ENCODE data around the gene ADGRE2. TPM values are rescaled to one million over a fixed set of nuclear protein-coding genes. Genes with fewer than 3 reads are reported as not detected.
"Not testable (repeated sequence)": the region's sequence is repeated elsewhere in the genome, so short reads cannot be mapped to it uniquely, and the experiment has no call there.

Gene ADGRE2
- total and polyA plus RNA-seq, 4 donors: 0.40 to 5.3 (median 1.2) TPM

DNA sequence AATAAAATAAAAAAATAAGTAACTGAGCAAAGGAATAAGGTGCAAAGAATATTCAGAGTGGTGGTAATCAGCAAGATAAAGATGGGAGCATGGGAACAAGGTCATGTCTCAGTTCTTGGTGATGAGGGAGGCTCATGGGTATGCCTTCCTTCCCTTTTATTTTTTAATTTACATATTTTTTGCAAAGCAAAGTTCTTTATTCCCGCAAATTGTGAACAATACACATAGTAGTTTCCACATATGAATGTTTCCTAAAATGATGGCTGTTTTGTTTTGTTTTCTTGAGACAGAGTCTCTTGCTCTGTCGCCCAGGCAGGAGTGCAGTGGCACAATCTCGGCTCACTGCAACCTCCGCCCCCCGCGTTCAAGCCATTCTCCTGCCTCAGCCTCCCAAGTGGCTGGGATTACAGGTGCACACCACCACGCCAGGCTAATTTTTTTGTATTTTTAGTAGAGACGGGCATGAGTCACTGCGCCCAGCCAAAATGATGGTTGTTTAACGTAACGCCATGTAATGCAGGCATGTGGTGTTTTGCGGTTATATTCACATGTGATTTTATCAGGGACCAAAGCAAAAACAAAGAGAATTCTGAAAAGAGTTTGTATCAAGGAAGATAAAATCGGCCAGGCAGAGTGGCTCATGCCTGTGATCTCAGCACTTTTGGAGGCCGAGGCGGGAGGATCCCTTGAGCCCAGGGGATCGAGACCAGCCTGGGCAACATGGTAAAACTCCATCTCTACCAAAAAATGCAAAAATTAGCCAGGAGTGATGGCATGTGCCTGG lies 4.5 kb upstream of the ADGRE2 start:
- peaks cover 0 to 4% (median 0%) of the 10 kb centered on the region in 4 donors for H3K27me3 ChIP-seq (ENCODE audit: control insufficient read depth in 4 of 4, insufficient read depth in 4 of 4, low read length in 3 of 4)
- DNase-seq (ENCODE audit: low spot score): no peak
- TF ChIP-seq YY1 (IDR thresholded peaks at IDR 0.05) (no peak), REST (IDR thresholded peaks at IDR 0.05) (no peak), NR2F2 (IDR thresholded peaks at IDR 0.05) (no peak), JUND (IDR thresholded peaks at IDR 0.05) (no peak), SP1 (IDR thresholded peaks at IDR 0.05) (no peak), RAD21 (IDR thresholded peaks at IDR 0.05) (no peak), FOXA1 (IDR thresholded peaks at IDR 0.05) (no peak), RXRA (IDR thresholded peaks at IDR 0.05) (no peak), GABPA (IDR thresholded peaks at IDR 0.05 in 1 of 2, conservative IDR thresholded peaks at IDR 0.05 in 1 of 2) (no peak)
- TF ChIP-seq, protein P1, sequence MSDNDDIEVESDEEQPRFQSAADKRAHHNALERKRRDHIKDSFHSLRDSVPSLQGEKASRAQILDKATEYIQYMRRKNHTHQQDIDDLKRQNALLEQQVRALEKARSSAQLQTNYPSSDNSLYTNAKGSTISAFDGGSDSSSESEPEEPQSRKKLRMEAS (IDR thresholded peaks at IDR 0.05): no peak
- TF ChIP-seq, protein P2, sequence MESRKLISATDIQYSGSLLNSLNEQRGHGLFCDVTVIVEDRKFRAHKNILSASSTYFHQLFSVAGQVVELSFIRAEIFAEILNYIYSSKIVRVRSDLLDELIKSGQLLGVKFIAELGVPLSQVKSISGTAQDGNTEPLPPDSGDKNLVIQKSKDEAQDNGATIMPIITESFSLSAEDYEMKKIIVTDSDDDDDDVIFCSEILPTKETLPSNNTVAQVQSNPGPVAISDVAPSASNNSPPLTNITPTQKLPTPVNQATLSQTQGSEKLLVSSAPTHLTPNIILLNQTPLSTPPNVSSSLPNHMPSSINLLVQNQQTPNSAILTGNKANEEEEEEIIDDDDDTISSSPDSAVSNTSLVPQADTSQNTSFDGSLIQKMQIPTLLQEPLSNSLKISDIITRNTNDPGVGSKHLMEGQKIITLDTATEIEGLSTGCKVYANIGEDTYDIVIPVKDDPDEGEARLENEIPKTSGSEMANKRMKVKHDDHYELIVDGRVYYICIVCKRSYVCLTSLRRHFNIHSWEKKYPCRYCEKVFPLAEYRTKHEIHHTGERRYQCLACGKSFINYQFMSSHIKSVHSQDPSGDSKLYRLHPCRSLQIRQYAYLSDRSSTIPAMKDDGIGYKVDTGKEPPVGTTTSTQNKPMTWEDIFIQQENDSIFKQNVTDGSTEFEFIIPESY (IDR thresholded peaks at IDR 0.05): no peak
- TF ChIP-seq, protein P3, sequence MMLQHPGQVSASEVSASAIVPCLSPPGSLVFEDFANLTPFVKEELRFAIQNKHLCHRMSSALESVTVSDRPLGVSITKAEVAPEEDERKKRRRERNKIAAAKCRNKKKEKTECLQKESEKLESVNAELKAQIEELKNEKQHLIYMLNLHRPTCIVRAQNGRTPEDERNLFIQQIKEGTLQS (IDR thresholded peaks at IDR 0.05): no peak
- H3K27ac ChIP-seq (ENCODE audit: low read depth in 1 of 2, low read length in 2 of 2): peak overlapping the region in 1 of 2 donors; percentile 12
- 84% methylated on average over 16 of the region's 16 CpGs for WGBS
- H3K9ac ChIP-seq (ENCODE audit: low read depth in 1 of 2, low read length in 2 of 2): no peak overlapping the region
- no peaks in the 10 kb centered on the region for H3K36me3 ChIP-seq (ENCODE audit: control insufficient read depth in 4 of 4, insufficient read depth in 3 of 4, low read depth in 1 of 4, low read length in 3 of 4)
- H3K4me3 ChIP-seq (ENCODE audit: low read depth in 1 of 3, low read length in 3 of 3): no peak overlapping the region
- H3K9me3 ChIP-seq (ENCODE audit: control insufficient read depth in 4 of 4, low read length in 3 of 4): no peaks in the 10 kb centered on the region
- no peaks in the 10 kb centered on the region for H3K4me1 ChIP-seq (ENCODE audit: control insufficient read depth in 4 of 4, insufficient read depth in 4 of 4, low read length in 3 of 4)

- not testable (repeated sequence) for H3K27me3 ChIP-seq (ENCODE audit: control insufficient read depth in 4 of 4, insufficient read depth in 4 of 4, low read length in 3 of 4); DNase-seq (ENCODE audit: low spot score)
These were observed 3.6 kb upstream of the ADGRE2 start for GRCh38 chr19:14781713-14782536.

DNA sequence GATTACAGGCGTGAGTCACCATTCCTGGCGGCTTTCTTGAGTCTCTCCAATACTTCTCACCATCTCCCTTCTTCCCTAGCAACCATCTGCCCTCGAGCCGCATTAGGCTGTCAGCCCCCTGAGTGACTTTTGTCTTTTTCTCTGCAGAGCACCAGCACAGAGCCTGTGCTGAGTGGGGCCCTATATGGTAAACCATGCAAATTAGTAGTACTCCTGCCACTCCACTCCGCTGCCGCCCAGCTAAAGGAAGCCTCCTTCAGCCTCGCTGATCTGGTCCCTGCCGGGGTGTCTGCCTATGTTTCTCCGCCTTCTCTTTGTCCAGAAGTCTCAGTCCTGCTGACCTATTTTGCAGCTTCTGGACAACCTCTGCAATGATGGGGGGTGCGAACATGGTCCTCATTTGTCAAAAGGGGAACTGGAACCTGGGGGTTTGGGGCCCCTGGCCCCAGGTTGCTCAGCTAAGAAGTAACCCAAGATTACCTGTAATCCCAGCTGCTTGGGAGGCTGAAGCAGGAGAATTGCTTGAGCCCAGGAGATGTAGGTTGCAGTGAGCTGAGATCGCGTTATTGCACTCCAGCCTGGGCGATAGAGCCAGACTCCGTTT lies 2.4 kb upstream of the ADGRE2 start:
- H3K27me3 ChIP-seq (ENCODE audit: control insufficient read depth in 4 of 4, insufficient read depth in 4 of 4, low read length in 3 of 4): not testable (repeated sequence)

More at GRCh38 chr19:14781713-14782536, 3.6 kb upstream of the ADGRE2 start:
- WGBS: 86% methylated on average over 17 of the region's 17 CpGs
- H3K4me1 ChIP-seq (ENCODE audit: control insufficient read depth in 4 of 4, insufficient read depth in 4 of 4, low read length in 3 of 4); H3K27ac ChIP-seq (ENCODE audit: low read depth in 1 of 2, low read length in 2 of 2); H3K9me3 ChIP-seq (ENCODE audit: control insufficient read depth in 4 of 4, low read length in 3 of 4); H3K36me3 ChIP-seq (ENCODE audit: control insufficient read depth in 4 of 4, insufficient read depth in 3 of 4, low read depth in 1 of 4, low read length in 3 of 4); H3K4me3 ChIP-seq (ENCODE audit: low read depth in 1 of 3, low read length in 3 of 3); H3K9ac ChIP-seq (ENCODE audit: low read depth in 1 of 2, low read length in 2 of 2): not testable (repeated sequence)

More for the DNA sequence above, 2.4 kb upstream of the ADGRE2 start:
- H3K4me1 ChIP-seq (ENCODE audit: control insufficient read depth in 4 of 4, insufficient read depth in 4 of 4, low read length in 3 of 4); H3K9ac ChIP-seq (ENCODE audit: low read depth in 1 of 2, low read length in 2 of 2); H3K9me3 ChIP-seq (ENCODE audit: control insufficient read depth in 4 of 4, low read length in 3 of 4); H3K27ac ChIP-seq (ENCODE audit: low read depth in 1 of 2, low read length in 2 of 2); DNase-seq (ENCODE audit: low spot score); H3K36me3 ChIP-seq (ENCODE audit: control insufficient read depth in 4 of 4, insufficient read depth in 3 of 4, low read depth in 1 of 4, low read length in 3 of 4); H3K4me3 ChIP-seq (ENCODE audit: low read depth in 1 of 3, low read length in 3 of 3): not testable (repeated sequence)
- 67% methylated on average over 14 of the region's 14 CpGs for WGBS
